Fibroblast of pulmonary artery (primary cell): ENCODE results near the gene SYT8.

Source experiments
- DNase-seq: peaks from one replicate; pipeline ENCODE4 v3.0.0-alpha.2; 2010; ENCODE audit warnings: low read depth
- H3K4me3 ChIP-seq: replicated peaks from 2 replicates; pipeline ENCODE4 v1.5.1; 2011; ENCODE audit warnings: low read depth, mild to moderate bottlenecking, control low read depth, low read length, moderate library complexity
- CTCF ChIP-seq: IDR thresholded peaks from 2 replicates; pipeline ENCODE4 v1.5.1; 2011; ENCODE audit warnings: mild to moderate bottlenecking, control low read depth, low read length, inconsistent platforms; ENCODE audit errors: missing control alignments

The SYT8 gene

GRCh38 chr11:1868636-1869291, 34.0 kb downstream of the SYT8 start:
- DNase-seq = no peak
- H3K4me3 ChIP-seq = no peak overlapping the region
- TF ChIP-seq CTCF = no peak

GRCh38 chr11:1869427-1870325, 34.9 kb downstream of the SYT8 start:
- peak; percentile 34 for TF ChIP-seq CTCF
- no peak overlapping the region for H3K4me3 ChIP-seq
- no peak for DNase-seq

GRCh38 chr11:1870326-1870696, 35.5 kb downstream of the SYT8 start:
- TF ChIP-seq CTCF = no peak
- DNase-seq = no peak
- no peak overlapping the region for H3K4me3 ChIP-seq

GRCh38 chr11:1870721-1871466, 36.1 kb downstream of the SYT8 start:
- TF ChIP-seq CTCF = no peak
- no peak for DNase-seq
- H3K4me3 ChIP-seq = no peak overlapping the region

- no peak for DNase-seq
- H3K4me3 ChIP-seq = no peak overlapping the region
Observed at GRCh38 chr11:1871531-1871930, 36.7 kb downstream of the SYT8 start.

More at GRCh38 chr11:1871531-1871930, 36.7 kb downstream of the SYT8 start:
- no peak for TF ChIP-seq CTCF
